Adrenal gland (tissue), 12 donors: ENCODE results near the gene EYS. TPM values are rescaled to one million over a fixed set of nuclear protein-coding genes. Genes with fewer than 3 reads are reported as not detected.

Experiments used
- DNase-seq, 7 donors: peaks; one replicate each; pipeline ENCODE4 v3.0.0-alpha.2; 2019 to 2020
- H3K27ac ChIP-seq, 5 donors: fragments of 200-600 bp; sonication (generic) in 4 of 5; 1 replicate in 3 of 5; 2 replicates in 2 of 5; pipeline versions ENCODE4 v1.5.1 to v1.8.0; 2016 to 2020; ENCODE audit warnings: mild to moderate bottlenecking in 1 of 5
- H3K27me3 ChIP-seq: fragments of 200-600 bp; 2 replicates; pipeline ENCODE4 v1.8.0; 2021
- H3K36me3 ChIP-seq, 2 donors: fragments of 200-600 bp; replicated peaks in 1 of 2; 1 replicate in 1 of 2; 2 replicates in 1 of 2; pipeline versions ENCODE4 v1.5.1 to v1.8.0; 2018 to 2022
- H3K4me1 ChIP-seq, 2 donors: fragments of 200-600 bp; replicated peaks in 1 of 2; 1 replicate in 1 of 2; 2 replicates in 1 of 2; pipeline versions ENCODE4 v1.5.1 to v1.8.0; 2018 to 2021
- H3K4me3 ChIP-seq, 4 donors: fragments of 200-600 bp; sonication (generic) in 3 of 4; one replicate each; pipeline ENCODE4 v1.5.1; 2016 to 2018
- H3K9me3 ChIP-seq, 3 donors: fragments of 200-600 bp; sonication (generic) in 1 of 3; replicated peaks in 1 of 3; 1 replicate in 2 of 3; 2 replicates in 1 of 3; pipeline versions ENCODE4 v1.5.1 to v1.8.0; 2016 to 2021
- POLR2A ChIP-seq, 2 donors: fragments of 450-650 bp; IDR thresholded peaks; one replicate each; pipeline ENCODE4 v1.6.1; 2017; ENCODE audit warnings: antibody characterized with exemption in 2 of 2, mild to moderate bottlenecking in 2 of 2, moderate library complexity in 1 of 2
- WGBS, 4 donors: extraction: QIAGEN DNeasy Blood & Tissue Kit in 2 of 4; methylation state at CpG; one replicate each; pipeline versions ENCODE4 v1.1.5 to v1.1.7; 2013 to 2017; 5-methylcytosine and 5-hydroxymethylcytosine counted together
- intact Hi-C, 2 donors: fragments of 100-400 bp; cut with DNase I; formaldehyde crosslinking; loops; one replicate each; pipeline versions ENCODE4 v1.14.1 to v1.15.0; 2022 to 2023
- polyA plus RNA-seq, 3 donors: library from polyadenylated mRNA; stranded (reverse); fragments of 200-250 nt in 2 of 3; fragments of 350-450 nt in 1 of 3; fragmentation: Illumina TruSeq in 1 of 3; extraction: RNeasy Lipid Tissue Mini Kit (QIAGEN cat#74804) in 1 of 3; gene quantifications; one replicate each; pipeline ENCODE4 v1.2.3, GENCODE V29; 2013 to 2014
- total RNA-seq, 9 donors: library from RNA; depleted of rRNA in 4 of 9; stranded (reverse); fragments of >200 nt in 4 of 9; fragments of 120-200 nt in 1 of 9; fragmentation: NEBNext Ultra II Directional in 1 of 9; extraction: Animal tissue kit (Norgen Biotek cat#: 25700) in 1 of 9; gene quantifications; one replicate each; pipeline versions ENCODE4 v1.1.0 to v1.2.4, GENCODE V29; 2013 to 2023
- TF ChIP-seq, protein P1 (sequence below), 6 experiments: fragments of 450-650 bp in 4 of 6; fragments of 200-600 bp in 2 of 6; sonication (generic) in 1 of 6; IDR thresholded peaks; 1 replicate in 5 of 6; 2 replicates in 1 of 6; pipeline versions ENCODE4 v1.5.1 to v1.8.0; 2016 to 2021; ENCODE audit warnings: antibody characterized with exemption in 6 of 6, mild to moderate bottlenecking in 2 of 6, moderate library complexity in 1 of 6
- donor health status: healthy with polysubstance abuse.
- donor health status: Bipolar disorder and iron deficiency.
- donor health status: DM: yes; HTN: yes; CAD: no.
- donor health status: DM: no; HTN: no; CAD: no.
- donor health status: DM: no; HTN: no; CAD: no.
- donor health status: DM: yes; HTN: yes; CAD: no.

The EYS gene
- total and polyA plus RNA-seq, 12 donors = 0.03 to 3.1 (median 0.18) TPM; not detected in 7

DNA sequence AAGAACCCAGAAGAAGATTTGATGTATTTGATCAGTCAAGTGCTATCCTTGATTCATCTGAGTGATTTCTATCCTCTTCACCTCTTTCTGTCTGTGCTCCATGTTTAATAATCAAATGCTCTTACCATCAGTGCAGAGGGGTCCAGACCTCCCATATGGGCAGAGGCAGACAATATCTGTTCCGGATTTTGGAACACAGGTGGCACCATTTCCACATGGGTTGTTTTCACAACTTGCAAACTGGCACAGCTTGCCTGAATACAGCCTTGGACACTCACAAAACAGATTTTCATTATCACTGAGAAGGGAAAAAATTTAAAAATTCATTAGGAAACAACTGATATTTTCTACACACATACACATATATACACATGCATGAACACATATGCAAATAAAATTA is 1843.0 kb downstream of the EYS start:
- Histone ChIP-seq H3K36me3 (no peaks in the 10 kb centered on the region), H3K4me3 (no peak overlapping the region), H3K9me3 (no peaks in the 10 kb centered on the region), H3K27ac (no peak overlapping the region), H3K4me1 (no peaks in the 10 kb centered on the region), H3K27me3 (no peaks in the 10 kb centered on the region)
- TF ChIP-seq, protein P1, sequence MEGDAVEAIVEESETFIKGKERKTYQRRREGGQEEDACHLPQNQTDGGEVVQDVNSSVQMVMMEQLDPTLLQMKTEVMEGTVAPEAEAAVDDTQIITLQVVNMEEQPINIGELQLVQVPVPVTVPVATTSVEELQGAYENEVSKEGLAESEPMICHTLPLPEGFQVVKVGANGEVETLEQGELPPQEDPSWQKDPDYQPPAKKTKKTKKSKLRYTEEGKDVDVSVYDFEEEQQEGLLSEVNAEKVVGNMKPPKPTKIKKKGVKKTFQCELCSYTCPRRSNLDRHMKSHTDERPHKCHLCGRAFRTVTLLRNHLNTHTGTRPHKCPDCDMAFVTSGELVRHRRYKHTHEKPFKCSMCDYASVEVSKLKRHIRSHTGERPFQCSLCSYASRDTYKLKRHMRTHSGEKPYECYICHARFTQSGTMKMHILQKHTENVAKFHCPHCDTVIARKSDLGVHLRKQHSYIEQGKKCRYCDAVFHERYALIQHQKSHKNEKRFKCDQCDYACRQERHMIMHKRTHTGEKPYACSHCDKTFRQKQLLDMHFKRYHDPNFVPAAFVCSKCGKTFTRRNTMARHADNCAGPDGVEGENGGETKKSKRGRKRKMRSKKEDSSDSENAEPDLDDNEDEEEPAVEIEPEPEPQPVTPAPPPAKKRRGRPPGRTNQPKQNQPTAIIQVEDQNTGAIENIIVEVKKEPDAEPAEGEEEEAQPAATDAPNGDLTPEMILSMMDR (IDR thresholded peaks at IDR 0.05) = no peak
- WGBS, 4 donors = 54 to 84% (median 69%) methylated on average over 1 of the region's 1 CpG
- no peak for DNase-seq
- intact Hi-C loops = no loop called here

DNA sequence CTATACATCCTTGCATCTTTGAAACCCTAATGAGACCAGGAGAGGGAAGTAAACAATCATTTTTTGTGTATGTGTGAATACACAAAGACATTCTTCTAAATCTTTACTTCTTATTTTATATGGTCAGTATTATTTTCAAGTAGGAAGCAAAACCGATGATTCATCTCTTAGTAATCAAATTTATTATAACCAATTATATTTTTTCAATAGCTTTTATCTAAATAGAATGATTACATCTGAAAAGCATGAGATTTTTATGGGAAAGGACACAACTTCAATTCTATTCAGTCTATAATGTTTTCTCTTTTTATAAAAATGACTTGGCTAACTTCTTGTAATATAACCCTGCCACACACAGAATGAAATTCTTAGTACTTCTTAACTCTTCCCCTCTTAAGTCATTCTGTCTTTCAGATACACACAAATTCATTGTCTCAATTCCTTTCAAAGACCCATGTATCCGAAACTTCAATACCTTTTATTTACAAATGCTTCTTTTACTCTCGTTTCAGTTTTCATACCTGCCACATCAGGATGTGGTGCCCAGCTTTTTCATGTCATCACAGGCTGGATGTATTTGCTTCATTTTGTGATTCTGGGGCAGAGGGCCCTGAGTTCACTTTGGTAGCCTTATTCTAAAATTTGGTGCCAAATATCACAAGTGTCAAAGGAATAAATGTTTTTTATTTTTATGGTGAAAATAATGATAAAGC is 1844.4 kb downstream of the EYS start:
- Histone ChIP-seq H3K4me3 (no peak overlapping the region), H3K4me1 (no peaks in the 10 kb centered on the region), H3K27me3 (no peaks in the 10 kb centered on the region), H3K36me3 (no peaks in the 10 kb centered on the region), H3K27ac (no peak overlapping the region), H3K9me3 (no peaks in the 10 kb centered on the region)
- no peak for DNase-seq
- TF ChIP-seq, protein P1 (IDR thresholded peaks at IDR 0.05) = no peak
- no peak for TF ChIP-seq POLR2A (IDR thresholded peaks at IDR 0.05)
- 71 to 82% (median 75%) methylated on average over 3 of the region's 3 CpGs for WGBS, 4 donors
- intact Hi-C loops = no loop called here

DNA sequence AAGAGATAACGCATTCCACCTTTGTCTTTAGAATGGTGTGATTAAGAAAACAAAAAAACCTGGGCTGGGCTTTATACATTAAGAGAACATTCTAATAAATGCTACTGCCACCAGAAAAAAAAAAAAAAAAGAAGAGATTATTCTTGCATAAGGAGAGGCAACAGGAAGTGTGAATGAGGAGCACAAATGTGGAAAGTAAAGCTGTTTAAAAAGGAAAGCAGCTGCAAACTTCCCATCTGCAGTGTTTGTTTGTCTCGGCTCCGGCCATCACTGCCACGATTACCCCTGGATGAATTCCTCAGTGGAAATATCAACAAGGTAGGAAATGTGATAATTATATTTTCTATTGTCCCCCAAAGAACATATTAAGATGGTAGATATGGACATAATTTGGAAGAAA is 1847.5 kb downstream of the EYS start:
- TF ChIP-seq, protein P1 (IDR thresholded peaks at IDR 0.05) = no peak
- no peak for TF ChIP-seq POLR2A (IDR thresholded peaks at IDR 0.05)
- H3K27ac ChIP-seq = no peak overlapping the region
- no peaks in the 10 kb centered on the region for H3K27me3 ChIP-seq
- intact Hi-C loops = no loop called here
- no peak overlapping the region for H3K4me3 ChIP-seq
- DNase-seq = no peak
- peaks cover 0 to 4% of the 10 kb centered on the region in 2 donors for H3K4me1 ChIP-seq
- WGBS, 4 donors = 62 to 69% (median 68%) methylated on average over 4 of the region's 4 CpGs
- H3K9me3 ChIP-seq = no peaks in the 10 kb centered on the region
- H3K36me3 ChIP-seq = no peaks in the 10 kb centered on the region

DNA sequence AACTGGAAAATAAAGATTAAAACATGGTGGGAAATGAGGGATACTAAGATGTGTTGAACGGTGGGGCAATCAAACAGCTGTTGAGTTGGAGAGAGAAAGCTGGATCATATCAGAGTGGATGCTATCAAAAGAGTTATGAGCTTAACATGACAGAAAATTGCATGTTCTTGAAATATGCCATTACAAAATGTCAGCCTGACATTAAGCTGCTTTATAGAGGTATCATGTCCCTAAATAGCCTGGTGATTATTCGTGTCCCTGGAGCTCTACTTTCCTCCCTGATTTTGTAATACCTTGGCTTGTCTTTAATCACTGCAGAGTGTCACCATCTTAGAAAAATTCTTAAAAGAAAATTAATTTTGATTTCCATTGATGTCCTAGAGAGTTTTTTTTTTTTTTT is 1848.3 kb downstream of the EYS start:
- TF ChIP-seq, protein P1 (IDR thresholded peaks at IDR 0.05) = no peak
- TF ChIP-seq POLR2A (IDR thresholded peaks at IDR 0.05) = no peak
- peaks cover 0 to 4% of the 10 kb centered on the region in 2 donors for H3K4me1 ChIP-seq
- no peak for DNase-seq
- H3K4me3 ChIP-seq = no peak overlapping the region
- H3K9me3 ChIP-seq = no peaks in the 10 kb centered on the region
- intact Hi-C loops = no loop called here
- H3K36me3 ChIP-seq = no peaks in the 10 kb centered on the region
- no peak overlapping the region for H3K27ac ChIP-seq
- 30 to 50% (median 42%) methylated on average over 2 of the region's 2 CpGs for WGBS, 4 donors
- no peaks in the 10 kb centered on the region for H3K27me3 ChIP-seq
